Stimulated activated CD8-positive, alpha-beta memory T cell treated with anti-CD3 and anti-CD28 coated beads, Interleukin-12 subunit alpha, Interleukin-12 subunit beta, amount 100 ng/mL, for 24 hours (primary cell): ENCODE data around the gene RHBDD3.

Experiments used
- DNase-seq: peaks from one replicate; pipeline ENCODE4 v3.0.0-alpha.2; 2020; ENCODE audit errors: extremely low read depth

Gene RHBDD3

GRCh38 chr22:29269230-29269604, 1.4 kb upstream of the RHBDD3 start:
- no peak for DNase-seq

DNA sequence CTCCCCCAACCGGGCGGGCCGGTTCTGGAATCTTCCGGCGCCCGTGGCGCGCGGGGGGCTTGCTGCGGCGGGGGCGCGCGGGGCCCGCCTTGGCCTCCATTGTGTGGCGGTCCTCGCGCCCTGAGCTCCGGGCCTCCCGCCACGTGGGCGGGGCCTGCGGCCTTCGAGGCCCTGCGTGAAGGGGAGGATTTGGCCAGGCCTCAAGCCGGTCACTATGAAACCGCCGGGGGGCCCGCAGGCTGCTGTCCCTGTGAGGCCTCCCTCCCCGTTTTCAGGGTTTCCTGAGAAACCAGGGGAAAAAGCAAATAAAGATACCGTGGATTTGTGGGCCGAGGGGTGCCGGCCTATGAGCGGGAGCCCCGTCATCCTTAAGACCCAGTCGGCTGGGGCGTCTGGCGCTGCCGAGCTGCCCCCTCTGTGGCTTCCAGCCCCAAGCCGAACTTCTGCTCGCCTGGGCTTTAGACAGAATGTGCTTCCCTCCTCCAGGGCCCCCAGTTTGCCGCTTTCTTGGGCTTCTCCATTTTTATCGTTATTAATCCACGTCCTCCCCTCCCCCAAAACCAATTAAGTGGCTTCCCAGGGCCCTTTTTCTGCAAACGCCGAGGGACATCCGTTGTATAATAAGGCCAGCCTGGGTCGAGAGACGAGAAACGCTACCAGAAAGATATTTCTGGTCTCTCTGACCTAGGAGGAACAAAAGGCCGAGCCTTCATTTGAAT, 889 bp upstream of the RHBDD3 start:
- DNase-seq, result no peak

DNA sequence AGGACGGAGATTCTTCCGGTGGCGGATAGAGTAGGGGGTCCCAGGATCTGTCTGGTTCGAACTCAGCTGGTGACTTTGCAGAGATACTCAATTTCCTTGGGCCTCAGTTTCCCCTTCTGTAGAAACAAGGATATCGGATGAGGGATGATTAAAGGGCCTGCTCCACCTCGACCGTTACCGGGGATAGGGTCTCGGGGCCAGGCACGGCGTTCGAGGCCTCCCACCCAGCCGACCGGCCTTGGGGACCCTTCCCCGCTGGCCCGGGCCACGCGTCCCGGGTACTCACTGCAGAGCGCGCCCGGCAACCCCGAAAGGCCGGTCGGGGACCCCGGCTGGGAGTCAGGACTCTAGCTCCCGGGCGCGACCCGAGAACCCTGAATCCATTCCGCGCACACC, 321 bp downstream of the RHBDD3 start:
- no peak for DNase-seq

GRCh38 chr22:29266564-29267461, 968 bp downstream of the RHBDD3 start:
- no peak for DNase-seq

- DNase-seq, result no peak
Observed at GRCh38 chr22:29265929-29266328, 1.9 kb downstream of the RHBDD3 start.

- DNase-seq, result no peak
Observed at GRCh38 chr22:29265305-29265704, 2.5 kb downstream of the RHBDD3 start.

DNA sequence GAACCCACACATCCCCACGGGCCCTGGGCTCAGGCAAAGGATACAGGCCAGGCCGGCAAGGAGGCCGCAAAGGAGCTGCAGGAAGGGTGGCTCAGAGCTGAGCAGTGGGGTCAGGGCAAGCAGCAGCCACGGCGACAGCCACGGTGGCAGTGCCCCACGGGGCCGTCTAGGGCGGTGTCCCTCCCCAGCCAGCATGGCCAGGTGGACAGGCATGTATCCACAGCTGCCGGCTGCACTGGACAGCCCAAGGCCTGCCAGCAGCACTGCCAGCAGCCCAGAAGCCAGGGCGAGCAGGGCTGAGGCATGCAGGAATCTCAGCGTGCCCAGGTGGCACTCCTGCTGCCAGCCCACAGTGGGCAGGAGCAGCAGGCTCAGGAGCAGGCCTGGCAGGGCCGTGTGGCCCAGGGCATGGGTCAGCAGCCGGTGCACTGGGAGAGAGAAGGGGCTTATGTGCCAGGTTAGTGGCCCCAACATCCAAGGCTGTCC, 3.9 kb downstream of the RHBDD3 start:
- no peak for DNase-seq

DNA sequence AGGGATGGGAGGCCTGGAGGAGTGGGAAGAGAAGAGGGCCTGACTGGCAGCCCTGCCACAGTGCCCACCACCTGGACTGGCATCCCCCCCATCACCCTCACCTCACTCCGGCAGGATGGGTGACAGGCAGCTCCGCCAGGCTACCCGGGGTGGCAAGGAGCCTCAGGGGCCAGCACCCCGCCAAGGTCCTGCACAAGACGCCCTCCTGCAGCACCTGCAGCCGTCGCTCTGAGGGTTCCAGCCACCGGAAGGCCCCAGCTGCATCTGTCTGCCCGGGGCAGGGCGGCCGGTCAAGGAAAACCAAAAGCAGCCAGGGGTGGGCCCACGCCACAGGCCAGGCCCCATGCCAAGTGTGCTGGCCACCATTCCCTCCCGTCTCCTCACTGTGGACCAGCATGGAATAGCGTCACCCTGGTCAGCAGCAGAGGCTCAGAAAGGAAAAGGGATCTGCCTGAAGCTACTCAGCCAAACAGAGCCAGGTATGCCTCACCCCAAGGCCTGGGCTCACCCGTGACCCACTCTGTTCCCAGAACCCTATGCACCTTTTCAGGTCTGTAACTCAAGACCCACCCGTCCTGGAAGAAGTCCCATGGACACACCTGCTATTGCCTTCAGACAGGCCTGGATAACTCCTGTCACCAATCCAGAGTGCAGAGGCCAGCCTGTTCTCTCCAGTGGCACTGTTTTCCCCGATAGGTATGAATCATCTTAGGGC, 7.0 kb downstream of the RHBDD3 start:
- no peak for DNase-seq

- no peak for DNase-seq
Observed at GRCh38 chr22:29260031-29260560, 7.7 kb downstream of the RHBDD3 start.

- DNase-seq, result no peak
Observed at GRCh38 chr22:29259253-29259899, 8.4 kb downstream of the RHBDD3 start.

- DNase-seq, result no peak
Observed at GRCh38 chr22:29258407-29259252, 9.2 kb downstream of the RHBDD3 start.

DNA sequence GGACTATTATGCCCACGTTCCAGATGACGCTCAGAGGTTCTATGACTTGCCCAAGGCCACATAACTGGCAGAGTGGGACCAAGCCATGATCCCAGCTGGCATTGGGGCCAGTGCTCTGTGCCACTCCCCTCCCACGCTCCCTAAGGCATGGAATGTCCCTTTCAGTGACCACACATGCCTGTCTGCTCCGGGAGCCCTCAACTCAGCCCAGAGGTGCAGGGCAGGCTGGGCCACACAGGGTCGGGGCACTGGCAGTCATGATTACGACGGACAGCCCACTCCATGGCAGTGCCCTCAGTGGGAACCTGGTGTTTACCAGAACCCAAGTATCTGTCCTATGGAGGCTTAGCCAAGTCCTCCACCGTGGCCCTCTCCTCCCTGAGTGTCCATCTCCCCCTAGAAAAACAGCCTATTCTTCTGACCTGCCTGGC, 10.0 kb downstream of the RHBDD3 start:
- no peak for DNase-seq

GRCh38 chr22:29256606-29257325, 11.0 kb downstream of the RHBDD3 start:
- DNase-seq, result no peak

- no peak for DNase-seq
Observed at GRCh38 chr22:29255064-29255621, 12.6 kb downstream of the RHBDD3 start.

GRCh38 chr22:29254286-29254660, 13.5 kb downstream of the RHBDD3 start:
- DNase-seq, result no peak

- no peak for DNase-seq
Observed at GRCh38 chr22:29253561-29254285, 14.1 kb downstream of the RHBDD3 start.

DNA sequence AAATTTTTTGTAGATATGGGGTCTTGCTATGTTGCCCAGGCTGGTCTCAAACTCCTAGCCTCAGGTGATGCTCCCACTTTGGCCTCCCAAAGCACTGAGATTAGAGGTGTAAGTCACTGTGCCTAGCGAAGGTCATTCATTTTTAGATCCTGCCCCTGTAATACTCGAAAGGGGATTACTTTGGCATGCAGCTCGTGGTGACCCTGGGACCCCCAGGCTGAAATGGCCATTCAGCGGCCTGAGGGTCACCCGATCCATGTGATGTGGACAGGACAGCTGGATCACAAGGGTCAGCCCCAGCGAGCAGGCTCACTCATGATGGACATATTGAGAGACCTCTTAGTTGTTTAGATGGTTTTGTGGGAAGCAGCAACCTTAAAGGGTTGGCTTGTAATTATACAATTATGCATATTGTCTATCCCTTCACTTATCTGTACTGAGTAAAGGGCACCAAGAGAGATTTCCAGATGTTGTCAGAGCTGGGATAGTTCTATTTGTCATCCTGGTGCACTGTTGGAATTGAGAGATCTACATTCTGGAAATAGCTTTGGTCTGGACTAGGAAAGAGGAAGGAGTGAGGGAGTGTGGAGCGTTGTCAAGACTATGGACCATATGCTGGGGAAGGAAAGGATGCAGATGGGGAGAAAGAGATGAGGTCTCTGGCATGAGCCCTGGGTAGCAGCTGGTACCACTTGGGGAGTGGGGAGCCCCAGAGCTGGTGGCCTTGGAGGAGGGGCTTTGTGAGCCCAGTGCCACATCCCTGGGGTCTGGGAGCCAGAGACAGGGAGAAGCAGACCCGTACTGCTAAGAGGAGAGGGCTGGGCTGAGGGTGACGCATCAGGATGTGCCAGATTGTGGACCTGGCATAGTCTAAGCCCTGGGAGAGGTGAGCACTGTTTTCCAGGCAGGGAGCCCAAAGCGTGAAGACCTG, 15.5 kb downstream of the RHBDD3 start:
- no peak for DNase-seq

DNA sequence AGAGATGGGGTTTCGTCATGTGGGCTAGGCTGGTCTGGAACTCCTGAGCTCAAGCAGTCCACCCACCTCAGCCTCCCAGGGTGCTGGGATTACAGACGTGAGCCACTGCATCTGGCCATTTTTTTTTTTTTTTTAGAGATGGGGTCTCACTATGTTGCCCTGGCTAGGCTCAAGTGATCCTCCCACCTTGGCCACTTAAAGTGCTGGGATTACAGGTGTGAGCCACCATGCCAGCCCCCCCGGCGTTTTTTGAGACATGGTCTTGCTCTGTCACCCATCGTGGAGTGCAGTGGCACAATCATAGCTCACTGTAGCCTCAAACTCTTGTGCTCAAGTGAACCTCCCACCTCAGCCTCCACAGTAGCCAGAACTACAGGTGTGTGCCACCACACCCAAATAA, 16.5 kb downstream of the RHBDD3 start:
- no peak for DNase-seq
